GM19467 (cell line): ENCODE data around the gene TEX12.
"Not testable (repeated sequence)": the region's sequence is repeated elsewhere in the genome, so short reads cannot be mapped to it uniquely, and the experiment has no call there.

Experiments
- ATAC-seq: cut with Tn5 transposase; IDR thresholded peaks from one replicate; pipeline ENCODE4 v1.9.1; 2021; ENCODE audit warnings: mild to moderate bottlenecking, moderate library complexity; ENCODE audit not compliant: unreplicated experiment

TEX12 gene

DNA sequence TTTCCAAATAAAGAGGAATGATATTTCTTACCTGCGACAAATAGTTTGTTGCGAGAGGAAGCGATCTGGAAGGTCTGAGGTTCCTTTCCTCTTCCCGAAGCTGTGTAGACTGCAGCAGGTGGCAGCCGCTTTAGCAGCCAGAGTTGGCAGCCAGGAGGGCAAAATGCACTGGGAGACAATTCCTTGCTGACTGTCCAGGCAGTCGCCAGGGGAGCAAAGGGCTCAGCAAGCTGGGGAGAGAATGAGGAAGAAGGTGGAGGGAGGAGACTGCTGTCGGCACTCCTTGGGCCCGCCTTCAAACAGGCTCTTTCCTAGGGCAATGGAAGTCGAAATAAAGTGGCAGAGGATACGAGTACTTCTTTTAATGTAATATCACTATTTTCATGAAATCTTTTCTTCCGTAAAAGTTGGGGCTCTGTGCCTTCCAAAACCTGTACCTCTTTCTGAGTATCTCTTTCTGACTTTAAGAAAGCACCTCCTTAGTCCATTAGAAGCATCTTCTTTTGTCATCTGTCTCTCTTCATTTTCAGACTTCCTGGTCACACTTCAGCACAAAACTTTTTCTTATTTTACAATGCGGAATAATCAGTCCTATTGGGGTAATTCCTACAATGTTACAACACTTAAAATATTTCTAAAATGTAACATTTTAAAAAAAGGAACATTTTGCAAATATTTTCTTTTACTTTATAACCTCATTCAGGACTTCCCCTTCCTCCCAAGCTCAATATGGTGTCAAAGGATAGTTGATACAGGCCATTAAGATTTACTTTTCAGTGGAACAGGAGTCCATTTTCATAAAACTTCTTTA, 3.1 kb upstream of the TEX12 start, which contains the start of gene IL18:
Gene IL18, minus strand, starts transcription at position 220 of the 811 bp plus-strand sequence. CDS start 9,041 bp downstream, outside the sequence.
- no peak for ATAC-seq

GRCh38 chr11:112165049-112165448, 2.1 kb upstream of the TEX12 start:
- no peak for ATAC-seq

DNA sequence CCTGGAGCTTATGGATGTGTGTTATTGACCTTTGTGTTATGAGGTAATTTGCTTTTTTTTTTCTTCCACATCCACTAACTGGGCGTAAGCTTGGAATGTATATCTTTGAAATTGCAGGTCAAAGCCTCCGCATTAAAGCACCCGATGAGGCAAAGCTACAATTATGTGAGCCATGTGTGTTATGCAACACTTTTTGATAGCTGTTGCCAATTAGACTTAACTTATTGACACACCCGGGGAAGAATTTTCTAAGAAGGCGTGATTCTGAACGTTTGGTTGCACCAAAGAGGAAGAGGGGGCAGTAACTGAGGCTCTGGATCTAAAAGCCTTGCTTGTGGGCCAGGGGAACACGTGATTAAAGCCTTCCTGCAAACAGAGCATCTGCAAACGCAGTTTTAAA, 610 bp upstream of the TEX12 start:
- no peak for ATAC-seq

DNA sequence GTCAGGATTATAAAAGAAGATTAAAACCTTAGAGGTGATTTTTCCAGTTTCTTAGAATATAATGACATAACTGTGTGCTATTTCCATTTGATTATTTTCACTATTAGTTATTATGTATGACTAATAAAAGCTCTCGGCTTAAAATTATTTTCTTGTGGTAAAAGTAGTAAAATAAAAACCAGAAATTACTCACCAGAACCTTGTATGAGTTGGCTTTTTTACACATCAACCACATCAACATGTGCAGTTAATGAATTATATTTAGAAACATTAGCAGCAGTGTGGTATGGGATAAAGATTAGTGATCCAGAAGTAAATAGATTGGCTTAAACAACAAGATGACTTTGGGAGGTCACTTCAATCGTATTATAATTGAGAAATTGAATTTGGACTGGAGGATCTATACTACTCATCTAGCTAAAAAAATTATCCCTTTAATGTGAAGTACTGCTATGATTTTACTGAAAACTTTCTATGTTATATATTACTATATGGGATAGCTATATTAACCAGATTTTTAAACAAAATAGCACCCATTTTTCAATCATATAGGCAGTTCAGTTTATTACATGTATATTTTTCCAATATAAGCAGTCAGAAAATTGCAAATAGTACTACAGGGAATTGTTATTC, 5.3 kb downstream of the TEX12 start:
- no peak for ATAC-seq

DNA sequence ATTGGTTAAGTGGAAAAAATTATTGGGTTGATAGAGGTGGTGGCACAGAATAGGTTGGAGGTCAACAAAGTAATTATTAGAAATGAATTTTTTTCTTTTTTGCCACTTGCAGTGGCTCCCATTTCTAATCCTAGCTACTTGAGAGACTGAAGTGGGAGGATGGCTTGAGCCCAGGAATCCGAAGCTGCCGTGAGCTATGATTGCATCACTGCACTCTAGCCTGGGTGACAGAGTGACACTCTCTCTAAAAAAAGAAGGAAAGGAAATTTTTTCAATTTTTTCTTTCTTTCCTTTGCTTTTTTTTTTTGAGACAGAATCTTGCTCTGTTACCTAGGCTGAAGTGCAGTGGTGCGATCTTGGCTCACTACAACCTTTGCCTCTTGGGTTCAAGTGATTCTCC, 6.0 kb downstream of the TEX12 start:
- no peak for ATAC-seq

- ATAC-seq = no peak
Observed at GRCh38 chr11:112174789-112175598, 7.8 kb downstream of the TEX12 start, which contains the start of gene BCO2. Gene BCO2 (plus strand): TSS chr11:112175512. CDS start chr11:112175602, 90 bp downstream.

GRCh38 chr11:112175599-112175952, 8.4 kb downstream of the TEX12 start:
- no peak for ATAC-seq

- no peak for ATAC-seq
Observed at GRCh38 chr11:112176077-112176476, 8.9 kb downstream of the TEX12 start.

GRCh38 chr11:112177589-112177988, 10.4 kb downstream of the TEX12 start:
- no peak for ATAC-seq

- ATAC-seq = no peak
Observed at GRCh38 chr11:112178428-112178827, 11.3 kb downstream of the TEX12 start.

GRCh38 chr11:112178936-112179335, 11.8 kb downstream of the TEX12 start:
- no peak for ATAC-seq

DNA sequence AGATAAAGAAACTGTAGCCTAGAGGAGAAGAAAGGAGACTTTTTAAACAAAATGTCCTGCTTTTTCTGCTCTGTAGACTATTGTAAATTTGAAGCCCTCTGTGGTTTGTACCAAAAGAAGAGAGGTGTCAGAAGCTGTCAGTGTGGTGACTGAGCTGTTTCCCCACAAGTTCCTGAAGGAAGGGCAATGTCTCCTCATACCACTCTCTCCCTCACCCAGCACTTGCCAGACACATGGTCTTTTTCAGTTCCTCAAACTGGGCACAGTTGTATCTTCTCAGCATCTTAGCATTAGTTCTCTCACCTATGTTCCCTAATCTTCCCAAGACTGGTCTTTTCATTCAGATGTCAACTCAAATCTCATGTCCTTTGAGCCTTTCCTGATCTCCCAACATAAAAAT, 12.4 kb downstream of the TEX12 start:
- ATAC-seq = no peak

- ATAC-seq = no peak
Observed at GRCh38 chr11:112182867-112183266, 15.7 kb downstream of the TEX12 start.

- ATAC-seq = no peak
Observed at GRCh38 chr11:112185883-112186282, 18.7 kb downstream of the TEX12 start.

- ATAC-seq = no peak
Observed at GRCh38 chr11:112186304-112186703, 19.1 kb downstream of the TEX12 start.

DNA sequence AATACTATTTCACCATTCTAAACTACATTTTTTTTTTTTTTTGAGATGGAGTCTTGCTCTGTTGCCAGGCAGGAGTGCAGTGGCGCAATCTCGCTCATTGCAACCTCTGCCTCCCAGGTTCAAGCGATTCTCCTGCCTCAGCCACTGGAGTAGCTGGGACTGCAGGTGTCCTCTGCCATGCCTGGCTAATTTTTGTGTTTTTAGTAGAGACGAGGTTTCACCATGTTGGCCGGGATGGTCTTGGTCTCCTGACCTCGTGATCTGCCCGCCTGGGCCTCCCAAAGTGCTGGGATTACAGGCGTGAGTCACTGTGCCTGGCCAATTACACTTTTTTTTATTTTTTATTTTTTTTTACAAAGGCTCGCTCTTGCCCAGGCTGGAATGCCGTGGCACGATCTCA, 27.9 kb downstream of the TEX12 start:
- ATAC-seq = not testable (repeated sequence)

- no peak for ATAC-seq
Observed at GRCh38 chr11:112195951-112196351, 28.8 kb downstream of the TEX12 start.

GRCh38 chr11:112196519-112197087, 29.4 kb downstream of the TEX12 start:
- ATAC-seq = no peak

- ATAC-seq = not testable (repeated sequence)
Observed at GRCh38 chr11:112199101-112199500, 31.9 kb downstream of the TEX12 start.

GRCh38 chr11:112200252-112200651, 33.1 kb downstream of the TEX12 start:
- ATAC-seq = no peak

GRCh38 chr11:112206071-112206470, 38.9 kb downstream of the TEX12 start:
- no peak for ATAC-seq
